Measurements from ENCODE around the gene UMAD1. TPM values are rescaled to one million over a fixed set of nuclear protein-coding genes. Genes with fewer than 3 reads are reported as not detected.

Gene UMAD1
- total and polyA plus RNA-seq, 2 experiments from 2014 or later, result 8.4 to 12.4 TPM

DNA sequence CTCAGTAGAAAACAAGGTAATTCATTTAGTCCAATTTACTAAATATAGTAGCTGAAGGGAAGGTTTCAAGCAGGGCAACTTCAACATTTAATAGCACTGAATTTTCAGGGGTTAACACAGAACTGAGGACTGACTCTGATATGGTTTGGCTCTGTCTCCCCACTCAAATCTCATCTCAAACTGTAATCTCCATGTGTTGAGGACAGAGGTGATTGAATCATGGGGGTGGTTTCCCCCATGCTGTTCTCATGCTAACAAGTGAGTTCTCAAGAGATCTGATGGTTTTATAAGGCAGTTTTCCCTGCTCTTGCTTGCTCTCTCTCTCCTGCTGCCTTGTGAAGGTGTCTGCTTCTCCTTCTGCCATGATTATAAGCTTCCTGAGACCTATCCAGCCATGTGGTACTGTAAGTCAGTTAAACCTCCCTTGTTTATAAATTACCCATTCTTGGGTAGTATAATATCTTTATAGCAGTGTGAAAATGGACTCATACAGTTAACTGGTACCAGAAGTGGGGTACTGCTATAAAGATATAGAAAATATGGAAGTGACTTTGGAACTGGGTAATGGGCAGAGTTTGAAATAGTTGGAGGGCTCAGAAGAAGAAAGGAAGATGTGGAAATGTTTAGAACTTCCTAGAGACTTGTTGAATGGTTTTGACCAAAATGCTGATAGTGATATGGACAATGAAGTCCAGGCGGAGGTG, 9.8 kb upstream of the UMAD1 start (continued):
- TF ChIP-seq ZNF462 (CRISPR knock-in tag; IDR thresholded peaks at IDR 0.05) (no peak), NANOG (IDR thresholded peaks at IDR 0.05; ENCODE audit: borderline replicate concordance) (no peak), ZNF331 (CRISPR knock-in tag; IDR thresholded peaks at IDR 0.05; ENCODE audit: low read depth) (no peak)

DNA sequence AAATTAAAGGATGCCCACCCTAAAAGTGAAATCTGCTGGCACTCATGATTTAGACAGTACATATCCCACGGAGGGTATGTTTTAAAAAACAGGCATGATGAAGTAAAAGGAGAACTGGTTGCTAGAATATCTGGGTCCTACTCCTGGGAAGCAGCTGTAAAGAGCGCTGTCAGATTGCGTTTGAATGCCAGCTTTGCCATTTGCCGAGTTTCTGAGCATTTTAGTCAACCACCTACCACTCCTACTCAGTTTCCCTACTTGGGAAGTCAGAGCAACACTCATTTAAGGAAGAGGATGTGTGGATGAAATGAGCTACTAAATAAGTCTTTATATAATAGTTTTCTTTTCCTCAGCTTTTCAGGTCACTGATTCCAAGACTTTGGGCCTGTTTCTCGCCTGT, 1.1 kb upstream of the UMAD1 start:
- no peak for TF ChIP-seq ZNF114 (CRISPR knock-in tag; IDR thresholded peaks at IDR 0.05)
- no peak for TF ChIP-seq POLR2AphosphoS5 (IDR thresholded peaks at IDR 0.05; ENCODE audit: low read depth)
- TF ChIP-seq, protein P1, sequence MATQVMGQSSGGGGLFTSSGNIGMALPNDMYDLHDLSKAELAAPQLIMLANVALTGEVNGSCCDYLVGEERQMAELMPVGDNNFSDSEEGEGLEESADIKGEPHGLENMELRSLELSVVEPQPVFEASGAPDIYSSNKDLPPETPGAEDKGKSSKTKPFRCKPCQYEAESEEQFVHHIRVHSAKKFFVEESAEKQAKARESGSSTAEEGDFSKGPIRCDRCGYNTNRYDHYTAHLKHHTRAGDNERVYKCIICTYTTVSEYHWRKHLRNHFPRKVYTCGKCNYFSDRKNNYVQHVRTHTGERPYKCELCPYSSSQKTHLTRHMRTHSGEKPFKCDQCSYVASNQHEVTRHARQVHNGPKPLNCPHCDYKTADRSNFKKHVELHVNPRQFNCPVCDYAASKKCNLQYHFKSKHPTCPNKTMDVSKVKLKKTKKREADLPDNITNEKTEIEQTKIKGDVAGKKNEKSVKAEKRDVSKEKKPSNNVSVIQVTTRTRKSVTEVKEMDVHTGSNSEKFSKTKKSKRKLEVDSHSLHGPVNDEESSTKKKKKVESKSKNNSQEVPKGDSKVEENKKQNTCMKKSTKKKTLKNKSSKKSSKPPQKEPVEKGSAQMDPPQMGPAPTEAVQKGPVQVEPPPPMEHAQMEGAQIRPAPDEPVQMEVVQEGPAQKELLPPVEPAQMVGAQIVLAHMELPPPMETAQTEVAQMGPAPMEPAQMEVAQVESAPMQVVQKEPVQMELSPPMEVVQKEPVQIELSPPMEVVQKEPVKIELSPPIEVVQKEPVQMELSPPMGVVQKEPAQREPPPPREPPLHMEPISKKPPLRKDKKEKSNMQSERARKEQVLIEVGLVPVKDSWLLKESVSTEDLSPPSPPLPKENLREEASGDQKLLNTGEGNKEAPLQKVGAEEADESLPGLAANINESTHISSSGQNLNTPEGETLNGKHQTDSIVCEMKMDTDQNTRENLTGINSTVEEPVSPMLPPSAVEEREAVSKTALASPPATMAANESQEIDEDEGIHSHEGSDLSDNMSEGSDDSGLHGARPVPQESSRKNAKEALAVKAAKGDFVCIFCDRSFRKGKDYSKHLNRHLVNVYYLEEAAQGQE (IDR thresholded peaks at IDR 0.05; ENCODE audit: unreplicated experiment), result no peak
- no peak for TF ChIP-seq CTCF (conservative IDR thresholded peaks at IDR 0.05; ENCODE audit: low read depth in 2 of 2)
- TF ChIP-seq EZH2 (IDR thresholded peaks at IDR 0.05; ENCODE audit: low read depth, unreplicated experiment), result no peak
- no peak for TF ChIP-seq CREB1 (CRISPR knock-in tag; IDR thresholded peaks at IDR 0.05; ENCODE audit: low read depth)
- TF ChIP-seq JUNB (IDR thresholded peaks at IDR 0.05; ENCODE audit: unreplicated experiment), result no peak
- no peak for TF ChIP-seq NANOG (IDR thresholded peaks at IDR 0.05; ENCODE audit: borderline replicate concordance)
- Histone ChIP-seq H3K79me2 (replicated peaks; ENCODE audit: insufficient read depth) (peaks cover 27% of the 10 kb centered on the region), H2AFZ (0 out of 2 replicates have a peak overlapping the region, but pooled peaks have one; percentile 1), H3K4me2 (peak overlapping the region; percentile 83), H3F3A (replicated peaks; ENCODE audit: low read depth) (peaks cover 4% of the 10 kb centered on the region; the same call in 1 of the 2 replicates), H3K4me1 (ENCODE audit: insufficient read depth) (peaks cover 9% of the 10 kb centered on the region), H4K20me1 (replicated peaks; ENCODE audit: insufficient read depth) (no peaks in the 10 kb centered on the region), H3K27ac (ENCODE audit: low read depth) (peak overlapping the region; percentile 64), H3K4me3 (peak overlapping the region; percentile 60), H3K9me2 (ENCODE audit: insufficient read depth) (no peaks in the 10 kb centered on the region), H3K36me3 (ENCODE audit: insufficient read depth) (peaks cover 10% of the 10 kb centered on the region; the same call in 1 of the 2 replicates), H3K27me3 (ENCODE audit: insufficient read depth) (no peaks in the 10 kb centered on the region)
- Mint-ChIP-seq H3K4me3 (peak overlapping the region; percentile 96), H3K27me3 (ENCODE audit: insufficient read depth, low read depth, poor library complexity) (peaks cover 10% of the 10 kb centered on the region), H3K9me3 (no peaks in the 10 kb centered on the region), H3K36me3 (ENCODE audit: low read depth) (peaks cover 13% of the 10 kb centered on the region), H3K27ac (peak overlapping the region; percentile 99), H3K4me1 (peaks cover 34% of the 10 kb centered on the region)
- DNase-seq (ENCODE audit: low spot score) (no peak), ATAC-seq (no peak)
